GM12801 (cell line): ENCODE measurements around the gene ERC1.

Experiments used
- TF ChIP-seq, protein P1 (sequence below): IDR thresholded peaks from one replicate; pipeline ENCODE4 v1.5.1; 2011; ENCODE audit warnings: control low read depth; ENCODE audit not compliant: insufficient read length; ENCODE audit errors: extremely low read depth

The ERC1 gene

DNA sequence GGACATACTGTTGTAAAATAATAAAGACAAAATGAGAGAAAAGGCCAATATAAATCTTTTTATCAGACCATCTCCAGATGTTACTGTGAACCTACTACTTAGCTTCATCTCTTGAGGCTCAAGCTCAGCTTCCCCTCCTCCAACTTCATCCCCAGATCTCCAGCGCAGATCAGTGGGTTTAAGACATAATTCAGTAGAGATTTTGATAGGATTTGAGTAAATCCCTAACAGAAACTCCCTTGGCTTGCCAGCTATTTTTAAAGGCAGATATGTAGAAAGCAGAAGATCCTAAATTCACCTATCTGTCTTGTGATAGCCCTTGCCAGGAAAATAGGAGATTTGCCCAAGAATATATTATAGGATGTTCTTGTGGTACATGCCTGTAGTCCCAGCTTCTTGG is 366.7 kb downstream of the ERC1 start:
- TF ChIP-seq, protein P1, sequence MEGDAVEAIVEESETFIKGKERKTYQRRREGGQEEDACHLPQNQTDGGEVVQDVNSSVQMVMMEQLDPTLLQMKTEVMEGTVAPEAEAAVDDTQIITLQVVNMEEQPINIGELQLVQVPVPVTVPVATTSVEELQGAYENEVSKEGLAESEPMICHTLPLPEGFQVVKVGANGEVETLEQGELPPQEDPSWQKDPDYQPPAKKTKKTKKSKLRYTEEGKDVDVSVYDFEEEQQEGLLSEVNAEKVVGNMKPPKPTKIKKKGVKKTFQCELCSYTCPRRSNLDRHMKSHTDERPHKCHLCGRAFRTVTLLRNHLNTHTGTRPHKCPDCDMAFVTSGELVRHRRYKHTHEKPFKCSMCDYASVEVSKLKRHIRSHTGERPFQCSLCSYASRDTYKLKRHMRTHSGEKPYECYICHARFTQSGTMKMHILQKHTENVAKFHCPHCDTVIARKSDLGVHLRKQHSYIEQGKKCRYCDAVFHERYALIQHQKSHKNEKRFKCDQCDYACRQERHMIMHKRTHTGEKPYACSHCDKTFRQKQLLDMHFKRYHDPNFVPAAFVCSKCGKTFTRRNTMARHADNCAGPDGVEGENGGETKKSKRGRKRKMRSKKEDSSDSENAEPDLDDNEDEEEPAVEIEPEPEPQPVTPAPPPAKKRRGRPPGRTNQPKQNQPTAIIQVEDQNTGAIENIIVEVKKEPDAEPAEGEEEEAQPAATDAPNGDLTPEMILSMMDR, result no peak

DNA sequence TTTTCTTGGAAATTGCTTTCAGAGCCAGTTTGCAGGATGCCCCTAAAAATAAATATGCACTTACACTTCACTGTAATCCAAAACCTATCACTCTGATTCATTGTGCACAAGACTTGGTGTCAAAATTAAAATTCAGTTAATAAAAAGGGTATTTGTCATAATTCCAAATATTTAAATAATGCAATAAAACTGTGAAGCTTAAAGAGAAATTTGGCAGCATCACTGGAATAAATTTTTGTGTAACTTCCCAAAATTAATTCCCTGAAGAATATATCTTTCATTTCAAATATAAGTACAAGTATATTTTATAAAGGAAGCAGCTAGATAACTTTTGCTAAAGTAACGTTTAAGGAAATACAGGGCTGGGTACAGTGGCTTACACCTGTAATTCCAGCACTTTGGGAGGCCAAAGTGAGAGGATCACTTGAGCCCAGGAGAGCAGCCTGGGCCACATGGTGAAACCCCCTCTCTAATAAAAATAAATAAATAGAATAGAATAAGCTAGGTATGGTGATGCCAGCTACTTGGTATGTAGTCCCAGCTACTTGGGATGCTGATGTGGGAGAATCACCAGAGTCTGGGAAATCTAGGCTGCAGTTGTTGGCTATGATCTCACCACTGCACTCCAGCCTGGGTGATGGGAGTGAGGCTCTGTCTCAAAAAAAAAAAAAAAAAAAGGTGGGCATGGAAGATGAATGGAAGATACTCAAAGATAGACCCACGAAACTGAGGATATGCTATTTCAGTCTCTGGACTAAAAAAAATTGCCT is 369.6 kb downstream of the ERC1 start:
- TF ChIP-seq, protein P1, result no peak

GRCh38 chr12:1362143-1362662 is 371.2 kb downstream of the ERC1 start:
- TF ChIP-seq, protein P1, result no peak

GRCh38 chr12:1365703-1366102 is 374.7 kb downstream of the ERC1 start:
- TF ChIP-seq, protein P1, result no peak

DNA sequence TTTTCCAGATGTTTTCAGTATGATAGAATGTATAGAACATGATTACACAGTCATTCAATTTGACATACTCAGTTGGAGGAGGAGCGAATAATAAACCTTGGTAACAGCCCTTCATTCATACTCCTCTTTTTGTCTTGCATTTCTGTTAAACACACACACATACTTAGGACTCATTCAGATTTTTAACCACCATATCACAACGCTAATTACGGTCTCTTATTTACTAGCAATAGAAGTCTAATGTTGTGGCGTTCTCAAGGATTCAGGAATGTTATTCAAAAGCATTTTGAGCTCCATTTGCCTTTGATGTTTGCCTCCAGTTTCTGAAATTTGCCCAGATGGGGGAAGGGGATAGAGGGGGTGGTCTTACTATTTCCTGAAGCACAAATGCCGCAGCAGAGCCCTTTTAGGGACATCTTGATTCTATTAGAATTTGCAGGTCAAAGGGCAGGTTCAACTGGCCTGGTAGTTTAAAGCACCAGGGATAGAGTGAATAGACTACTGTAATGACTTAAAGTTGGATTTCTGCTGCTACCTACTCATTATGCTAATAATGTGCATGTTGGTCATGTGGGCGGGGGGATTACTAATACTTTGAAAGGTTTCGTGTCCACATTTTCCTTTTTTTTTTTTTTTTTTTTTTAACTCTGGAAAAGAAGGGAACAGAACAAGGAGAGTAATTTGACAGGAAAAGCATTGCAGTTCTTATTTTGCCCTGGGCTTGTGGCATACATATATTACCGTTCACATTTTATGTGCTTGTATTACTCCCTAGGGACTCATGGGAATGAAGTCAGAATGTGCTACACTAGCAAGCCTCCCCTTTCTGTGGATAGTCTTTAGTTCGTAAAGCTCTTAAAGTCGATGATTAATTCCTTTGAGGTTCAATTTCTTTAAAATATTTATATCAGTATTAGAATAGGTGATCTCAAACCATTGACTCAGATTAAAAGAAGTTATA is 376.6 kb downstream of the ERC1 start:
- TF ChIP-seq, protein P1, result no peak

GRCh38 chr12:1369460-1369859 is 378.4 kb downstream of the ERC1 start:
- TF ChIP-seq, protein P1, result no peak

- TF ChIP-seq, protein P1, result no peak
Measured at GRCh38 chr12:1369938-1370500, 379.0 kb downstream of the ERC1 start.
